ENCODE data around the gene ABCC6. TPM values are rescaled to one million over a fixed set of nuclear protein-coding genes. Genes with fewer than 3 reads are reported as not detected.

Gene ABCC6
- total and polyA plus RNA-seq, 10 of the 15 experiments (the other 5 are each of a cell fraction or from before 2014, with no cell fraction given) = 0.05 to 0.13 (median 0.06) TPM; not detected in 5

- no peak for TF ChIP-seq CTCF (IDR thresholded peaks at IDR 0.05 in 2 of 3, conservative IDR thresholded peaks at IDR 0.05 in 1 of 3; ENCODE audit: control insufficient read depth in 2 of 3, extremely low read depth in 1 of 3, insufficient read depth in 1 of 3, low read depth in 3 of 3, low read length in 3 of 3)
- no peak for TF ChIP-seq SUZ12 (IDR thresholded peaks at IDR 0.05; ENCODE audit: unreplicated experiment)
These were observed 102.7 kb downstream of the ABCC6 start (continued) for GRCh38 chr16:16120382-16121184.

- Histone ChIP-seq H3K27me3 (replicated peaks in 1 of 2; ENCODE audit: control insufficient read depth in 2 of 2, insufficient read depth in 2 of 2, low read length in 1 of 2) (no peaks in the 10 kb centered on the region), H3K27ac (ENCODE audit: control insufficient read depth, insufficient read depth) (no peak overlapping the region), H4K20me1 (ENCODE audit: control insufficient read depth, insufficient read depth) (no peaks in the 10 kb centered on the region), H3K79me2 (ENCODE audit: control insufficient read depth, insufficient read depth, low read length) (no peaks in the 10 kb centered on the region), H3K4me3 (no peak overlapping the region), H3K36me3 (ENCODE audit: control insufficient read depth in 2 of 2, insufficient read depth in 2 of 2, low read length in 1 of 2) (peaks cover 16 to 56% of the 10 kb centered on the region in 2 experiments), H3K4me1 (ENCODE audit: control insufficient read depth, insufficient read depth, low read length) (no peaks in the 10 kb centered on the region), H3K9me3 (replicated peaks; ENCODE audit: control insufficient read depth, insufficient read depth, low read length) (peaks cover 24% of the 10 kb centered on the region), H3K4me2 (ENCODE audit: control insufficient read depth, insufficient read depth) (no peak overlapping the region), H3K9ac (ENCODE audit: control insufficient read depth, insufficient read depth, low read length) (no peak overlapping the region), H2AFZ (ENCODE audit: control insufficient read depth, low read depth, low read length) (no peak overlapping the region)
- FAIRE-seq (no peak), DNase-seq (ENCODE audit: low read depth, low spot score) (no peak), ATAC-seq (no peak)
- ChIA-PET RAD21 (ENCODE audit: unreplicated experiment) (no interaction called here), POLR2A (interaction anchor here (1.2 kb wide), 1 partner anchor 232 kb away, joined by 4 read pairs; the partner anchor contains the start of gene CEP20), CTCF (no interaction called here), SMC1A (ENCODE audit: uncharacterized antibody, unreplicated experiment) (no interaction called here)
- no TSS peak for BruUV-seq (replicated peaks)
- TF ChIP-seq MAX (IDR thresholded peaks at IDR 0.05; ENCODE audit: low read depth, low read length) (no peak), HDGF (IDR thresholded peaks at IDR 0.05) (no peak), NFYA (IDR thresholded peaks at IDR 0.05; ENCODE audit: borderline replicate concordance, low read depth, low read length) (no peak), EED (IDR thresholded peaks at IDR 0.05; ENCODE audit: low read depth) (no peak), NR2C1 (IDR thresholded peaks at IDR 0.05) (no peak), DPF2 (IDR thresholded peaks at IDR 0.05) (no peak), CREM (IDR thresholded peaks at IDR 0.05; ENCODE audit: low read depth) (no peak)
- in situ Hi-C loops (cut with MboI) = loop anchor here (10.0 kb wide), 1 partner anchor 55 kb away; no protein-coding TSS in a partner anchor
- intact Hi-C loops (cut with micrococcal nuclease; ENCODE audit: unreplicated experiment) = loop anchor here (10.0 kb wide), 1 partner anchor 355 kb away; no protein-coding TSS in a partner anchor
- 93% methylated on average over 8 of the region's 8 CpGs for WGBS (ENCODE audit: insufficient coverage, insufficient replicate concordance, low lambda C conversion rate, missing lambda C conversion rate)
These were observed 103.3 kb downstream of the ABCC6 start for GRCh38 chr16:16120044-16120381.

Measured in GM12878 (cell line).